GM11168 (cell line): Measurements from ENCODE around the gene CACNA1E.

ENCODE experiments used
- in situ Hi-C: fragments of 300-500 bp; cut with MboI; formaldehyde crosslinking; loops from one replicate; pipeline ENCODE4 v1.12.0; 2022; ENCODE audit warnings: low sequenced_read_pairs; ENCODE audit not compliant: unreplicated experiment

The CACNA1E gene

GRCh38 chr1:181483285-181484195 lies at the start of gene CACNA1E:
Gene CACNA1E (plus strand): TSS chr1:181483517. CDS start chr1:181483745, 228 bp downstream.
- in situ Hi-C loops: loop anchor here (25.0 kb wide), 1 partner anchor 579 kb away; the partner anchor contains the start of gene ZNF648

- in situ Hi-C loops: no loop called here
These were observed 49.4 kb upstream of the CACNA1E start for GRCh38 chr1:181433931-181434330.

DNA sequence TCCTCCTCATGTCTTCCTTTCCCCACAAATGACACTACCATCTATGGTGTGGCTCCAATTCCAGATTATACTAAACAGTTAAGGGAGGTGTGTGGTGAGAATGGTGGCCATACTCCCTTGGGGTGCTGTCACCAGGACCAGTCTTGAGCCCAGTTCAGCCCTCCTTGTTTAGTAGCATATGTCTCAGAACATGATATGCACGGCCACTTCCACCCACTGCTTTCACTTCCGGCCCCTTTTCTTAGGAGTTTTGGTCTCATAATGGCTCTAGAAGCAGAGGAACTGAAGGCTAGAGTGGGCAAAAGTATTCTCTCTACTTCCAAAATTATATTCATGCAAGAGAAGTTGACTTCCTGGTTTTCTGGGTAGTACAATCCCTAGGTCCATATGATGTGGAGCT lies 45.3 kb upstream of the CACNA1E start:
- in situ Hi-C loops: no loop called here

DNA sequence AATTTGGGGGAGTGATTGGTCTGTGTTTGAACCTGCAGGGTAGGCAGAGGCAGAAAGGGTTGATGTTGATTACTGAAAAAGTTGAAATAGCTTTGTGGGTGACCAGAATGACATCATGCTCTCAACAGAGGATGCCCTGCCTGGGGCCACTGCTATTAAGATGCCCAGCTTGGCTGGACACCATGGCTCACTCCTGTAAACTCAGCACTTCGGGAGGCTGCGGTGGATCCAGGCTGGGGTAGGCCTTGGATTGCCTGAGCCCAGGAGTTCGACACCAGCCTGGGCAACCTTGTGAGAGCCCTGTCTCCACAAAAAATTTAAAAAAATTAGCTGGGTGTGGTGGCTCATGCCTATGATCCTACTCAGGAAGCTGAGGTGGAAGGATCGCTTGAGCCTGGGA lies 42.8 kb upstream of the CACNA1E start:
- in situ Hi-C loops: no loop called here

- in situ Hi-C loops: no loop called here
These were observed 41.2 kb upstream of the CACNA1E start for GRCh38 chr1:181442181-181442525.

DNA sequence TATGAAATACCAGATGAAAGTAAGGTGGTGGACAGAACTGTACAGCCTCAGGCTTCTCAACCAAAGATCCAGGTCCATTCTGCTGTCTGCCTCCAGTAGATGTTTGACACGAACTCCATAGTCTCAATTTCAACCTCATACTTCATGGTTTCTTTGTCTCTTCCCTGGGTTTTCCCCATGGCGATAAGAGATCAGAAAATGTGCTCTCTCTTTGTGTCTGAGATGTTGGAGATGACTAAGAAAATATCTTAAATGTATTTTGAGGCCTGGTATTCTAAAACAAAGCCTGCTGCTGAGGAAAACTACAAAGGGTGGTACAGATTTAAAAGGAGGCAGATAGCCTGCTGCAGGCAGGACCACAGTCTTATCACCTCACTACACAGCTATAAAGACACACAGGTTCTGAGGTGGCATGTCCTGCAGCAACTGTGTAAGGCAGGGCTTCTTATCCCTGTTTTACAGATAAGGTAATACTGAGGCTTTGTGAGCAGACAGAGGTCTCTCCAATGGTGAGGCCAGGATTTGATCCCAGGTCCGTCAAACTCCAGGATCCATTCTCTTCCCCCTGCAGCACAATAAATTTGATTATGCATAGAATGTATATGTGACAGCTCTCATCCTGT lies 40.0 kb upstream of the CACNA1E start:
- in situ Hi-C loops: no loop called here

- in situ Hi-C loops: no loop called here
These were observed 37.9 kb upstream of the CACNA1E start for GRCh38 chr1:181445436-181445835.

GRCh38 chr1:181448461-181448860 lies 34.9 kb upstream of the CACNA1E start:
- in situ Hi-C loops: no loop called here

- in situ Hi-C loops: no loop called here
These were observed 31.6 kb upstream of the CACNA1E start for GRCh38 chr1:181451661-181452230.

DNA sequence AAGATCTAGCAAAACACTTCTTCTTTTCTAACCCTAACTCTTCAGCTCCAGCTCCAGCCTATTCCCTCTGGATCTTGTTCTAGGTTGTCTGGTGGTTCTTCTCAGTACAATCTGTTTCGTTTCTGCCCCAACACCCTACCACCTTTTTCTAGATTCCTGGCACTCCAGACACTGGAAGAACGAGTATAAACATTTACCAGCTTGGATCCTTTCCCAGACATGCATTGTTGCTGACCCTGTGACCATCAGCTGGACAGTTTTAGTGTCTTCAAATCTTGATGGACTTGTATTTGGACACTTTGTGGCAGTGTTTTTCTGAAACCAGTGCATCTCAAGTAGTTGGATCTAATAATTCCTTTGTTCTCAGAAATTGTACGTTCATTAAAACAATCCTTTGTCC lies 30.6 kb upstream of the CACNA1E start:
- in situ Hi-C loops: no loop called here

GRCh38 chr1:181453541-181454201 lies 29.6 kb upstream of the CACNA1E start:
- in situ Hi-C loops: no loop called here

DNA sequence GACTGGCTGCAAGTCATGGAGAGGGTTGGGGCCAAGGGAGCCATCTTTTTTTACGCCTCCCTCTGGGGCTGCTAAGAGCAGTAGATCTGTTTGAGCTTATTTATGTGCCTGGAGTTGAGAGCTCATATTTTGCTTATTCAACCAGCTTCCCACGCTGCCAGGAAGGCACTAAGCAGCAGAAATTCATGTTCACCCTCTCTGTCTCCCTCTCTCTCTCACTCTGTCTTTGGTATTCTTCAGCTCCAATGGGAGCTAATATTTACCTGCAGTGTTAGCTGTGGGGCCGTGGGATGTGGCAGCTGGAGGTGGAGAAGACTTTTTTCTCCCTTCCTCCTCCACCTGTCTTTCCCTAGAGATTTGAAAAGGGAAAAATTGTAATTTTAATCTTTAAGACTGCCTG lies 26.8 kb upstream of the CACNA1E start:
- in situ Hi-C loops: no loop called here

DNA sequence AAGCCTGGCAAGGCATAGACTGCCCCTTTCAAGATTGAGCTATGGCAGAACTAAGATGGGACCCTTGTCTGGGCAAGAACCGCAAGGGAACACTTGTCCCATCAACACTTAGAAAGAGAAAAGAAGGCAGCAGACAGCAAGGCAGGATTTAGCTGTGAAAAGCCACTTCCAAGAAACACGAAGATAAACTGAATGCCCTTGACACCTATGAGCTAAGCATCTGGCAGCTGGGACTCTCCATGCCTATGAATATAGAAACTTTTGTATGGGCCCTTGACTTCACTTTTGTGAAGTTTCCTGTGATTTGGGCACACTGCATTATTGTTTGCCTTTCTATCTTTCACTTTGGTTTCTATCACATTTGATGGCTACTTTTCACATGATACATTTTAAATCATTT lies 24.9 kb upstream of the CACNA1E start:
- in situ Hi-C loops: no loop called here

GRCh38 chr1:181459067-181459466 lies 24.2 kb upstream of the CACNA1E start:
- in situ Hi-C loops: no loop called here

- in situ Hi-C loops: loop anchor here (10.0 kb wide), 2 partner anchors 205 to 465 kb away; no protein-coding TSS in a partner anchor
These were observed 13.5 kb upstream of the CACNA1E start for GRCh38 chr1:181469829-181470228.

- in situ Hi-C loops: loop anchor here (10.0 to 25.0 kb wide), 3 partner anchors 199 to 587 kb away; partner anchors contain the start of gene ZNF648
These were observed 7.7 kb upstream of the CACNA1E start for GRCh38 chr1:181475580-181475979.

DNA sequence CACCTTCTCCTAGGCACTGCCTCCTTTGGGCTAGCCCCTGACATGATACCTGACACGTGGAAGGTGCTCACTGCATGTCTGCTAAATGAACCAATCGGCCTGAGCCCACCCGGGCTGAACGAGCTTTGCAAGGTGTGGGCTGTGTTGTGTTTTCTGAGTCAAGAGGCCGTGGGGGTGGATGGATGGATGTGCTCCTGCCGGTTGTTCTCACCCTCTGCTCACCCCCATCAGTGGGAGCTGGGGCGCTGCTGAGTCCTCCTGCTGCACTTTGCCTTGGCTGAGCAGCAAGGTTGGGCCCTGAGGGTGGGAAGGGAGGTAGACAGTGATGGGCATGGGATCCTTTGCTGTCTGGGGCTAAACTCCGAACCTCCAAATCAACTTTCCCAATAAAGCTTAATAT lies 6.7 kb upstream of the CACNA1E start:
- in situ Hi-C loops: loop anchor here (10.0 to 25.0 kb wide), 3 partner anchors 198 to 586 kb away; partner anchors contain the start of gene ZNF648

DNA sequence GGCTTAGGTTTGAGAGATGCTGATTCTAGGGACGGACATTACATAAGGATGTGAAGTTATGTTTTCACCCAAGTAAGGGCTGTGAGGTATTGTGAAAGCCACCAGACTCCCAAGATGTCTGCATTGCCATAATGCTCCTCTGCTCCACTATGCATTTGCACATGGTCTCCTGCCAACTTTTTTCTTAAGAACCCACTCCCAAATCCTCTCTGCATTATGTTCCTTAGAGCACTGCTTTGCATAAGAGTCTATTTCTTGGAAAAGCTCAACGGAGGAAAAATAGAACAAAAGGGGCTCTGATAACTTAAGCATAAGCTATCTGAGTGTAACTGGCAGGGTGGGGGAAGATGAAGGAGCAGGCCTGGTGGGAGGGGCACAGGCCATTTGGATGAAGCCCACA lies 5.0 kb upstream of the CACNA1E start:
- in situ Hi-C loops: loop anchor here (10.0 to 25.0 kb wide), 3 partner anchors 196 to 584 kb away; partner anchors contain the start of gene ZNF648

GRCh38 chr1:181479137-181479745 lies 4.1 kb upstream of the CACNA1E start:
- in situ Hi-C loops: loop anchor here (10.0 to 25.0 kb wide), 3 partner anchors 196 to 583 kb away; partner anchors contain the start of gene ZNF648

- in situ Hi-C loops: loop anchor here (25.0 kb wide), 1 partner anchor 580 kb away; the partner anchor contains the start of gene ZNF648
These were observed 1.3 kb upstream of the CACNA1E start for GRCh38 chr1:181482001-181482430.
